HEK293 (cell line): ENCODE results near the gene CSTA.

Source experiments
- CTCF ChIA-PET: fragments of 350-600 bp; formaldehyde crosslinking; extraction: SDS; loops from one replicate; lab custom pipeline; 2021; ENCODE audit warnings: antibody characterized with exemption; lab: Yijun Ruan, JAX
- POLR2A ChIA-PET: fragments of 300-600 bp; formaldehyde crosslinking; extraction: SDS; loops from one replicate; lab custom pipeline; 2020; ENCODE audit warnings: antibody characterized with exemption, inconsistent platforms; lab: Yijun Ruan, JAX
- H3K27ac ChIP-seq: fragments of 200-500 bp; sonication (Bioruptor generic); 2 replicates; pipeline ENCODE4 v1.5.1; 2014; ENCODE audit warnings: low read depth, low read length, control low read depth, inconsistent platforms; ENCODE audit errors: extremely low read depth
- H3K36me3 ChIP-seq, 2 experiments: fragments of 200-500 bp in 1 of 2; sonication (Bioruptor generic) in 1 of 2; 1 replicate in 1 of 2; 2 replicates in 1 of 2; pipeline ENCODE4 v1.5.1; 2014 to 2017; ENCODE audit warnings: inconsistent platforms in 2 of 2, low read length in 2 of 2; ENCODE audit not compliant: control insufficient read depth in 2 of 2, insufficient read depth in 1 of 2
- H3K4me1 ChIP-seq: fragments of 200-500 bp; sonication (Bioruptor generic); 2 replicates; pipeline ENCODE4 v1.5.1; 2014; ENCODE audit warnings: mild to moderate bottlenecking, low read length, inconsistent platforms; ENCODE audit not compliant: control insufficient read depth, insufficient read depth
- H3K4me3 ChIP-seq: 2 replicates; pipeline ENCODE4 v1.5.1; 2011; ENCODE audit warnings: low read depth, mild to moderate bottlenecking, control low read depth, low read length, moderate library complexity
- H3K9me3 ChIP-seq: fragments of 200-500 bp; sonication (Bioruptor generic); 2 replicates; pipeline ENCODE4 v1.5.1; 2014; ENCODE audit warnings: low read depth, low read length, inconsistent platforms; ENCODE audit not compliant: control insufficient read depth, insufficient read depth
- BCL6B ChIP-seq: fragments of 450-650 bp; formaldehyde crosslinking; IDR thresholded peaks from 2 replicates; pipeline ENCODE4 v1.5.1; 2017; ENCODE audit warnings: missing biosample characterization, missing genetic modification characterization
- FEZF1 ChIP-seq: fragments of 450-650 bp; formaldehyde crosslinking; IDR thresholded peaks from 2 replicates; pipeline ENCODE4 v1.5.1; 2016; ENCODE audit warnings: missing biosample characterization, missing genetic modification characterization
- RBAK ChIP-seq: fragments of 450-650 bp; formaldehyde crosslinking; IDR thresholded peaks from 2 replicates; pipeline ENCODE4 v1.5.1; 2016; ENCODE audit warnings: missing biosample characterization, missing genetic modification characterization
- ZBTB17 ChIP-seq: fragments of 450-650 bp; formaldehyde crosslinking; IDR thresholded peaks from 2 replicates; pipeline ENCODE4 v1.5.1; 2016; ENCODE audit warnings: missing biosample characterization, missing genetic modification characterization
- ZFHX2 ChIP-seq: fragments of 450-650 bp; formaldehyde crosslinking; conservative IDR thresholded peaks from 2 replicates; pipeline ENCODE4 v1.5.1; 2016; ENCODE audit warnings: missing biosample characterization, missing genetic modification characterization
- ZNF169 ChIP-seq: fragments of 450-650 bp; formaldehyde crosslinking; IDR thresholded peaks from 2 replicates; pipeline ENCODE4 v1.5.1; 2016; ENCODE audit warnings: missing biosample characterization, missing genetic modification characterization
- ZNF19 ChIP-seq: fragments of 450-650 bp; formaldehyde crosslinking; IDR thresholded peaks from 2 replicates; pipeline ENCODE4; 2016; ENCODE audit warnings: missing biosample characterization, missing genetic modification characterization, low read depth
- ZNF266 ChIP-seq: fragments of 450-650 bp; formaldehyde crosslinking; IDR thresholded peaks from 2 replicates; pipeline ENCODE4 v1.5.1; 2016; ENCODE audit warnings: missing biosample characterization, missing genetic modification characterization, low read depth
- ZNF292 ChIP-seq: fragments of 450-650 bp; formaldehyde crosslinking; IDR thresholded peaks from 2 replicates; pipeline ENCODE4 v1.5.1; 2016; ENCODE audit warnings: low read depth, missing biosample characterization, missing genetic modification characterization, borderline replicate concordance
- ZNF335 ChIP-seq: fragments of 450-650 bp; formaldehyde crosslinking; conservative IDR thresholded peaks from 2 replicates; pipeline ENCODE4 v1.5.1; 2016; ENCODE audit warnings: missing biosample characterization, missing genetic modification characterization
- ZNF398 ChIP-seq: fragments of 450-650 bp; formaldehyde crosslinking; IDR thresholded peaks from 2 replicates; pipeline ENCODE4 v1.5.1; 2017; ENCODE audit warnings: missing biosample characterization, missing genetic modification characterization
- ZNF521 ChIP-seq: fragments of 450-650 bp; formaldehyde crosslinking; IDR thresholded peaks from 2 replicates; pipeline ENCODE4 v1.5.1; 2017; ENCODE audit warnings: missing biosample characterization, mild to moderate bottlenecking, missing genetic modification characterization
- ZNF664 ChIP-seq: fragments of 450-650 bp; formaldehyde crosslinking; IDR thresholded peaks from 2 replicates; pipeline ENCODE4 v1.5.1; 2016; ENCODE audit warnings: missing biosample characterization, missing genetic modification characterization
- ZNF768 ChIP-seq: fragments of 450-650 bp; formaldehyde crosslinking; IDR thresholded peaks from 2 replicates; pipeline ENCODE4 v1.5.1; 2018; ENCODE audit warnings: missing biosample characterization, mild to moderate bottlenecking, missing genetic modification characterization
- ZNF837 ChIP-seq: fragments of 450-650 bp; formaldehyde crosslinking; IDR thresholded peaks from 2 replicates; pipeline ENCODE4 v1.5.1; 2016; ENCODE audit warnings: missing biosample characterization, missing genetic modification characterization
- TF ChIP-seq, protein P1 (sequence below): fragments of 450-650 bp; formaldehyde crosslinking; IDR thresholded peaks from 2 replicates; pipeline ENCODE4 v1.5.1; 2016; ENCODE audit warnings: missing biosample characterization, missing genetic modification characterization

CSTA gene

GRCh38 chr3:122324871-122325323 lies at the start of gene CSTA:
TSS of gene CSTA (plus strand) at chr3:122325248. CDS start at chr3:122325293, 45 bp downstream.
- ChIA-PET POLR2A (no interaction called here), CTCF (interaction anchor here (0.6 kb wide), 1 partner anchor 1381 kb away, joined by 3 read pairs; no protein-coding TSS in a partner anchor)
- TF ChIP-seq, protein P1, sequence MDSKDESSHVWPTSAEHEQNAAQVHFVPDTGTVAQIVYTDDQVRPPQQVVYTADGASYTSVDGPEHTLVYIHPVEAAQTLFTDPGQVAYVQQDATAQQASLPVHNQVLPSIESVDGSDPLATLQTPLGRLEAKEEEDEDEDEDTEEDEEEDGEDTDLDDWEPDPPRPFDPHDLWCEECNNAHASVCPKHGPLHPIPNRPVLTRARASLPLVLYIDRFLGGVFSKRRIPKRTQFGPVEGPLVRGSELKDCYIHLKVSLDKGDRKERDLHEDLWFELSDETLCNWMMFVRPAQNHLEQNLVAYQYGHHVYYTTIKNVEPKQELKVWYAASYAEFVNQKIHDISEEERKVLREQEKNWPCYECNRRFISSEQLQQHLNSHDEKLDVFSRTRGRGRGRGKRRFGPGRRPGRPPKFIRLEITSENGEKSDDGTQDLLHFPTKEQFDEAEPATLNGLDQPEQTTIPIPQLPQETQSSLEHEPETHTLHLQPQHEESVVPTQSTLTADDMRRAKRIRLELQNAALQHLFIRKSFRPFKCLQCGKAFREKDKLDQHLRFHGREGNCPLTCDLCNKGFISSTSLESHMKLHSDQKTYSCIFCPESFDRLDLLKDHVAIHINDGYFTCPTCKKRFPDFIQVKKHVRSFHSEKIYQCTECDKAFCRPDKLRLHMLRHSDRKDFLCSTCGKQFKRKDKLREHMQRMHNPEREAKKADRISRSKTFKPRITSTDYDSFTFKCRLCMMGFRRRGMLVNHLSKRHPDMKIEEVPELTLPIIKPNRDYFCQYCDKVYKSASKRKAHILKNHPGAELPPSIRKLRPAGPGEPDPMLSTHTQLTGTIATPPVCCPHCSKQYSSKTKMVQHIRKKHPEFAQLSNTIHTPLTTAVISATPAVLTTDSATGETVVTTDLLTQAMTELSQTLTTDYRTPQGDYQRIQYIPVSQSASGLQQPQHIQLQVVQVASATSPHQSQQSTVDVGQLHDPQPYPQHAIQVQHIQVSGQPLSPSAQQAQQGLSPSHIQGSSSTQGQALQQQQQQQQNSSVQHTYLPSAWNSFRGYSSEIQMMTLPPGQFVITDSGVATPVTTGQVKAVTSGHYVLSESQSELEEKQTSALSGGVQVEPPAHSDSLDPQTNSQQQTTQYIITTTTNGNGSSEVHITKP, result peak; percentile 90
- TF ChIP-seq ZNF398 (tag by site-specific recombination) (no peak), BCL6B (tag by site-specific recombination) (no peak), ZNF521 (tag by site-specific recombination) (no peak)
- TF ChIP-seq, all 188 proteins: peak for 1

DNA sequence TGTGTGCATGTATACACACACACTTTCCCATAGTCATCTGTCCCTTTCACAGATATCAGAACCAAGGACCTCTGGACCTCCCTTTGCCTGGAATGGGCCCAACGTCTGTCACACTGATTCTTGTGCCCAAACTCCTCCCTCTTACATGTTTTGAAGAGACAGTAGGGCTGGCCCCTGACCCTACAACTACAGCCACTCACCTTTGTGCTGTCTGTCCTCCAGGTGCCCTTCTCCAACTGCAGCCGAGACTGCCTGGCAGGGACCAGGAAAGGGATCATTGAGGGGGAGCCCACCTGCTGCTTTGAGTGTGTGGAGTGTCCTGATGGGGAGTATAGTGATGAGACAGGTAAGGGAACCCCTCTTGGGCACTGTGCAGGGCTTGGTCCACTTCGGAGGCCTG lies 43.2 kb upstream of the CSTA start:
- Histone ChIP-seq H3K4me3 (no peak overlapping the region), H3K9me3 (no peaks in the 10 kb centered on the region), H3K4me1 (no peaks in the 10 kb centered on the region), H3K36me3 (no peaks in the 10 kb centered on the region), H3K27ac (no peak overlapping the region)
- ChIA-PET CTCF (no interaction called here), POLR2A (no interaction called here)
- TF ChIP-seq ZNF169 (no peak), ZFHX2 (tag by site-specific recombination) (no peak), ZNF664 (tag by site-specific recombination) (no peak), FEZF1 (no peak), ZNF292 (tag by site-specific recombination) (no peak), ZNF19 (tag by site-specific recombination) (no peak), ZNF837 (no peak), ZNF266 (no peak), ZNF768 (tag by site-specific recombination) (no peak), RBAK (tag by site-specific recombination) (no peak)

More at GRCh38 chr3:122324871-122325323, at the start of gene CSTA:
- Histone ChIP-seq H3K4me3 (no peak within 1 kb of the TSS), H3K27ac (no peak within 1 kb of the TSS), H3K36me3 (no peaks in the 10 kb centered on the region), H3K4me1 (no peaks in the 10 kb centered on the region), H3K9me3 (no peaks in the 10 kb centered on the region)

DNA sequence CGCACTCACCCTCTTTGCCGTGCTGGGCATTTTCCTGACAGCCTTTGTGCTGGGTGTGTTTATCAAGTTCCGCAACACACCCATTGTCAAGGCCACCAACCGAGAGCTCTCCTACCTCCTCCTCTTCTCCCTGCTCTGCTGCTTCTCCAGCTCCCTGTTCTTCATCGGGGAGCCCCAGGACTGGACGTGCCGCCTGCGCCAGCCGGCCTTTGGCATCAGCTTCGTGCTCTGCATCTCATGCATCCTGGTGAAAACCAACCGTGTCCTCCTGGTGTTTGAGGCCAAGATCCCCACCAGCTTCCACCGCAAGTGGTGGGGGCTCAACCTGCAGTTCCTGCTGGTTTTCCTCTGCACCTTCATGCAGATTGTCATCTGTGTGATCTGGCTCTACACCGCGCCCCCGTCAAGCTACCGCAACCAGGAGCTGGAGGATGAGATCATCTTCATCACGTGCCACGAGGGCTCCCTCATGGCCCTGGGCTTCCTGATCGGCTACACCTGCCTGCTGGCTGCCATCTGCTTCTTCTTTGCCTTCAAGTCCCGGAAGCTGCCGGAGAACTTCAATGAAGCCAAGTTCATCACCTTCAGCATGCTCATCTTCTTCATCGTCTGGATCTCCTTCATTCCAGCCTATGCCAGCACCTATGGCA lies 41.1 kb upstream of the CSTA start:
- H3K4me3 ChIP-seq, result no peak overlapping the region
- TF ChIP-seq ZBTB17 (peak; percentile 44; the same call in 1 of the 2 replicates), ZNF335 (no peak)
- no peaks in the 10 kb centered on the region for H3K36me3 ChIP-seq
- no peak overlapping the region for H3K27ac ChIP-seq
- no peaks in the 10 kb centered on the region for H3K4me1 ChIP-seq
- no peaks in the 10 kb centered on the region for H3K9me3 ChIP-seq
- ChIA-PET CTCF (no interaction called here), POLR2A (no interaction called here)
